ENCODE measurements around the gene NPR1. TPM values are rescaled to one million over a fixed set of nuclear protein-coding genes. Genes with fewer than 3 reads are reported as not detected.
A peak's percentile ranks its signal among the peaks of the same experiment; 100 is the strongest.

Gene NPR1
- total RNA-seq, 4 donors from 2014 or later, result 3.0 to 7.1 (median 4.5) TPM

DNA sequence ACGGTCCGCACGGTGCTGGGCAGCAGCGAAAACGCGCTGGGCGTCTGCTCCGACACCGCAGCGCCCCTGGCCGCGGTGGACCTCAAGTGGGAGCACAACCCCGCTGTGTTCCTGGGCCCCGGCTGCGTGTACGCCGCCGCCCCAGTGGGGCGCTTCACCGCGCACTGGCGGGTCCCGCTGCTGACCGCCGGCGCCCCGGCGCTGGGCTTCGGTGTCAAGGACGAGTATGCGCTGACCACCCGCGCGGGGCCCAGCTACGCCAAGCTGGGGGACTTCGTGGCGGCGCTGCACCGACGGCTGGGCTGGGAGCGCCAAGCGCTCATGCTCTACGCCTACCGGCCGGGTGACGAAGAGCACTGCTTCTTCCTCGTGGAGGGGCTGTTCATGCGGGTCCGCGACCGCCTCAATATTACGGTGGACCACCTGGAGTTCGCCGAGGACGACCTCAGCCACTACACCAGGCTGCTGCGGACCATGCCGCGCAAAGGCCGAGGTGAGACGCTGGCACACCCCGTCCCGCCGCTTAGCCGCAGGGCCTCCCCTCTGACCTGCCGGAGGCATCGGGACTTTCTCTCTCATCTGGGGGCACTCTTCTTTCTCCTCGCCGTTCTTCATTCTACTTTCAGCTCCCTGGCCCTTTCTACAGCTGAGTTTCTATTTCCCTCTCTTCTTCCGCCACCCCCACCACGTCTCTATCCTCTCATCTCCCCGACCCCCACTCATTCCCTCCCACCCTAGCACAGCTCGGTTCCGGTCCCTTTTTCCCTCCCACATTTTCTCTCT, 1.0 kb downstream of the NPR1 start:
- intact Hi-C loops (cut with DNase I; ENCODE audit: low total_unique reads) (loop anchor here (2.0 kb wide), 1 partner anchor 93 kb away; no protein-coding TSS in a partner anchor), in situ Hi-C loops (cut with MboI; ENCODE audit: low sequenced_read_pairs in 4 of 4) (loop anchor here (5.0 to 25.0 kb wide), 5 partner anchors 65 to 308 kb away; partner anchors contain the start of genes CREB3L4 (in 1 of the 4), JTB (in 1 of the 4), RAB13 (in 1 of the 4) and RPS27 (in 1 of the 4))
- peak overlapping the region; percentile 16 to 57 (median 52) for H3K27ac ChIP-seq
- peak overlapping the region; percentile 45 to 70 (median 59) for H3K4me3 ChIP-seq
- no peaks in the 10 kb centered on the region for H3K9me3 ChIP-seq
- TF ChIP-seq, protein P1, sequence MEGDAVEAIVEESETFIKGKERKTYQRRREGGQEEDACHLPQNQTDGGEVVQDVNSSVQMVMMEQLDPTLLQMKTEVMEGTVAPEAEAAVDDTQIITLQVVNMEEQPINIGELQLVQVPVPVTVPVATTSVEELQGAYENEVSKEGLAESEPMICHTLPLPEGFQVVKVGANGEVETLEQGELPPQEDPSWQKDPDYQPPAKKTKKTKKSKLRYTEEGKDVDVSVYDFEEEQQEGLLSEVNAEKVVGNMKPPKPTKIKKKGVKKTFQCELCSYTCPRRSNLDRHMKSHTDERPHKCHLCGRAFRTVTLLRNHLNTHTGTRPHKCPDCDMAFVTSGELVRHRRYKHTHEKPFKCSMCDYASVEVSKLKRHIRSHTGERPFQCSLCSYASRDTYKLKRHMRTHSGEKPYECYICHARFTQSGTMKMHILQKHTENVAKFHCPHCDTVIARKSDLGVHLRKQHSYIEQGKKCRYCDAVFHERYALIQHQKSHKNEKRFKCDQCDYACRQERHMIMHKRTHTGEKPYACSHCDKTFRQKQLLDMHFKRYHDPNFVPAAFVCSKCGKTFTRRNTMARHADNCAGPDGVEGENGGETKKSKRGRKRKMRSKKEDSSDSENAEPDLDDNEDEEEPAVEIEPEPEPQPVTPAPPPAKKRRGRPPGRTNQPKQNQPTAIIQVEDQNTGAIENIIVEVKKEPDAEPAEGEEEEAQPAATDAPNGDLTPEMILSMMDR (IDR thresholded peaks at IDR 0.05 in 4 of 5, conservative IDR thresholded peaks at IDR 0.05 in 1 of 5), result peak in 2 of 5 experiments; percentile 26 to 40
- no peak for TF ChIP-seq POLR2A (IDR thresholded peaks at IDR 0.05)
- DNase-seq (no peak), ATAC-seq (peak in 1 of 2 donors; percentile 22)
- peaks cover 20 to 27% (median 22%) of the 10 kb centered on the region in 3 donors for H3K27me3 ChIP-seq
- peaks cover 9 to 16% of the 10 kb centered on the region in 2 donors for H3K4me1 ChIP-seq
- no peaks in the 10 kb centered on the region for H3K36me3 ChIP-seq

DNA sequence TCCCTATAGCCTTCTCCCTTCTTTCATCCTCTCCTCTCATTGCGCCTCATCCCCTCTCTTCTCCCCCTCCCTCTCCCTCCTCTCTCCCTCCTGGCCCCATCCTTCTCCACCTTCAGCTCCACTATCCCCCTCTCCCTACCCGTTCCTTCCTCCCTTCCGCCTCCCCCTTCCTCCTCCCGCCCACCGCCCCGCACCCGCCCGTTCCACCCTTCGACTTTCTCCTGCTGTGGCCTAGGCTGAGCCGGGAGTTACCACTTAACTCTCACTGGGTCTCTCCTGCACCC, 1.6 kb downstream of the NPR1 start:
- H3K4me1 ChIP-seq, result peaks cover 9 to 16% of the 10 kb centered on the region in 2 donors
- no peak for ATAC-seq
- peak overlapping the region; percentile 45 to 70 (median 59) for H3K4me3 ChIP-seq
- no peaks in the 10 kb centered on the region for H3K9me3 ChIP-seq
- DNase-seq, result no peak
- H3K36me3 ChIP-seq, result no peaks in the 10 kb centered on the region
- in situ Hi-C loops (cut with MboI; ENCODE audit: low sequenced_read_pairs in 4 of 4) (loop anchor here in 1 of 4 donors (25.0 kb wide), 1 partner anchor 307 kb away; the partner anchor contains the start of genes JTB, RAB13 and RPS27), intact Hi-C loops (cut with DNase I; ENCODE audit: low total_unique reads) (no loop called here)
- TF ChIP-seq POLR2A (IDR thresholded peaks at IDR 0.05), result no peak
- TF ChIP-seq, protein P1 (IDR thresholded peaks at IDR 0.05 in 4 of 5, conservative IDR thresholded peaks at IDR 0.05 in 1 of 5), result no peak
- peak overlapping the region in 3 of 4 donors; percentile 16 to 55 (median 48) for H3K27ac ChIP-seq
- H3K27me3 ChIP-seq, result peaks cover 20 to 27% (median 22%) of the 10 kb centered on the region in 3 donors

DNA sequence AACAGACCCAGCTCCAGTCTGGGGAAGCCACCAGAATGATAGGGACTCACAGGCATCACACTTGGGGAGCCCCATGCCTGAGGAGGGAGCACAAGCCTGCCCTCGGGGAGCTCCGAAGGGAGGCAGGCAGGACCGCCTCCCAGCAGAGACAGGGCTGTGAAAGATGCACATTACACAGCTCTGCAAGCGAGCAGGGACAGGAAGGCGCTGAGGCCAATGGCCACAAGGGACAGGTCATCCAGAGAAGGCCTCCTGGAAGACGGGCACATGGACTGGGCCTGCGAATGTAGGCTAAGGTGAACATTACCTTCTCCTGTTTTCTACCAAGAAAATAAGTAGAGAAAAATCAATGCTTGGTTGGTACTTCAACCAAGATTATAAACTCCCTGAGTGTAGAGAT, 4.2 kb downstream of the NPR1 start:
- intact Hi-C loops (cut with DNase I; ENCODE audit: low total_unique reads) (no loop called here), in situ Hi-C loops (cut with MboI; ENCODE audit: low sequenced_read_pairs in 4 of 4) (loop anchor here in 1 of 4 donors (25.0 kb wide), 1 partner anchor 305 kb away; the partner anchor contains the start of genes JTB, RAB13 and RPS27)
- no peak for ATAC-seq
- Histone ChIP-seq H3K9me3 (no peaks in the 10 kb centered on the region), H3K4me3 (no peak overlapping the region), H3K36me3 (no peaks in the 10 kb centered on the region), H3K4me1 (peaks cover 7 to 12% of the 10 kb centered on the region in 2 donors), H3K27me3 (peaks cover 20 to 27% (median 22%) of the 10 kb centered on the region in 3 donors), H3K27ac (no peak overlapping the region)
- TF ChIP-seq, protein P1 (IDR thresholded peaks at IDR 0.05 in 4 of 5, conservative IDR thresholded peaks at IDR 0.05 in 1 of 5), result no peak
- TF ChIP-seq POLR2A (IDR thresholded peaks at IDR 0.05), result no peak
- no peak for DNase-seq

DNA sequence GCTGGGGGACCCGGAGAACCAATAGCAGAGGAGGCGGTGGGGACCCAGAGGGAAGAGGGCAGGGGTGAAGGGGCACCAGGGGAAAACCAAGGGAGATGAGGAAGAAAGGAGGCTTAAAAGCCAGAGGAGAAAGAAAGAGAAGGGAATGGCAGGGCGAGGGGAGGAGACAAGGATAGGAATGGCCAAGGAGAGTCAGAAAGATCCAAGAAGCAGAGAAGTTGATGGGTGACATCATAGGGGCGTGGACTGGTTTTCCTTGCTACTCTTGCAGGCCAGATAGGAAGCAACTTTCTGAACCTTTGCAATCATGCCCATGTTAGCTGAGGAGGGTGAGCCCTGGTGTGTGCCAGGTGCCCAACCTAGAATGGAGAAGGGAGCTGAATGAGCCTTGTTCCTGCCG, 5.4 kb downstream of the NPR1 start:
- Histone ChIP-seq H3K4me3 (no peak overlapping the region), H3K4me1 (peaks cover 0 to under 1% of the 10 kb centered on the region in 2 donors), H3K27me3 (peaks cover 11 to 17% (median 16%) of the 10 kb centered on the region in 3 donors), H3K9me3 (no peaks in the 10 kb centered on the region), H3K36me3 (no peaks in the 10 kb centered on the region), H3K27ac (no peak overlapping the region)
- intact Hi-C loops (cut with DNase I; ENCODE audit: low total_unique reads), result no loop called here
- ATAC-seq (no peak), DNase-seq (no peak)
- in situ Hi-C loops (cut with MboI; ENCODE audit: low sequenced_read_pairs in 4 of 4), result loop anchor here in 1 of 4 donors (25.0 kb wide), 1 partner anchor 303 kb away; the partner anchor contains the start of genes JTB, RAB13 and RPS27
- TF ChIP-seq, protein P1 (IDR thresholded peaks at IDR 0.05 in 4 of 5, conservative IDR thresholded peaks at IDR 0.05 in 1 of 5), result no peak
- TF ChIP-seq POLR2A (IDR thresholded peaks at IDR 0.05), result no peak

Data from gastrocnemius medialis (tissue), 4 donors.